DND-41 (cell line): Measurements from ENCODE around the gene LYVE1.

ENCODE experiments used
- ATAC-seq: fragments of 200-7000 bp; cut with Tn5 transposase; 3 replicates; pipeline ENCODE4 v1.9.1; 2021; ENCODE audit warnings: low read depth; ENCODE audit not compliant: insufficient read depth
- DNase-seq: peaks from one replicate; pipeline ENCODE4 v3.0.0-alpha.2; 2020
- H2AFZ ChIP-seq: 2 replicates; pipeline ENCODE4 v1.6.0; 2012; ENCODE audit warnings: low read depth, low read length
- H3K27ac ChIP-seq: 2 replicates; pipeline ENCODE4 v1.5.1; 2012; ENCODE audit warnings: low read length, inconsistent platforms
- H3K27me3 ChIP-seq: fragments of 200-600 bp; sonication (generic); 2 replicates; pipeline ENCODE4 v1.6.0; 2012; ENCODE audit warnings: low read length, mild to moderate bottlenecking, inconsistent platforms; ENCODE audit not compliant: insufficient read depth, poor library complexity
- H3K36me3 ChIP-seq: 2 replicates; pipeline ENCODE4 v1.5.1; 2012; ENCODE audit warnings: low read length, inconsistent platforms; ENCODE audit not compliant: insufficient read depth
- H3K4me1 ChIP-seq: 2 replicates; pipeline ENCODE4 v1.5.1; 2012; ENCODE audit warnings: mild to moderate bottlenecking, low read length; ENCODE audit not compliant: insufficient read depth
- H3K4me2 ChIP-seq: 2 replicates; pipeline ENCODE4 v1.6.0; 2012; ENCODE audit warnings: mild to moderate bottlenecking, moderate library complexity, low read length, inconsistent platforms; ENCODE audit not compliant: insufficient read depth
- H3K4me3 ChIP-seq, 2 experiments: fragments of 200-600 bp in 1 of 2; shearing (Covaris generic) in 1 of 2; 2 replicates each; pipeline ENCODE4 v1.5.1; 2012 to 2016; ENCODE audit warnings: inconsistent platforms in 2 of 2, low read length in 2 of 2, mild to moderate bottlenecking in 2 of 2, low read depth in 1 of 2, moderate library complexity in 1 of 2
- H3K79me2 ChIP-seq: 2 replicates; pipeline ENCODE4 v1.6.0; 2012; ENCODE audit warnings: low read length, inconsistent platforms; ENCODE audit not compliant: insufficient read depth
- H3K9ac ChIP-seq: 2 replicates; pipeline ENCODE4 v1.6.0; 2012; ENCODE audit warnings: low read depth, mild to moderate bottlenecking, inconsistent platforms, low read length, moderate library complexity
- H3K9me3 ChIP-seq: 2 replicates; pipeline ENCODE4 v1.5.1; 2012; ENCODE audit warnings: low read length, moderate library complexity, mild to moderate bottlenecking, inconsistent platforms; ENCODE audit not compliant: insufficient read depth, severe bottlenecking
- H4K20me1 ChIP-seq: 2 replicates; pipeline ENCODE4 v1.6.0; 2012; ENCODE audit warnings: low read length; ENCODE audit not compliant: insufficient read depth
- CTCF ChIP-seq: IDR thresholded peaks from 2 replicates; pipeline ENCODE4 v1.5.1; 2012; ENCODE audit warnings: borderline replicate concordance, low read length, moderate library complexity, mild to moderate bottlenecking; ENCODE audit not compliant: poor library complexity, severe bottlenecking; ENCODE audit errors: extremely low read depth
- EZH2 ChIP-seq: IDR thresholded peaks from 3 replicates; pipeline ENCODE4 v1.6.1; 2012; ENCODE audit warnings: borderline replicate concordance, low read depth, mild to moderate bottlenecking, moderate library complexity, low read length, inconsistent platforms; ENCODE audit not compliant: severe bottlenecking

Gene LYVE1

GRCh38 chr11:10544491-10545465, 23.7 kb downstream of the LYVE1 start:
- H3K4me2 ChIP-seq = no peak overlapping the region
- ATAC-seq (no peak), DNase-seq (peak; percentile 10)
- no peaks in the 10 kb centered on the region for H3K36me3 ChIP-seq
- TF ChIP-seq CTCF = no peak
- no peak for TF ChIP-seq EZH2
- H3K9me3 ChIP-seq = peaks cover 4% of the 10 kb centered on the region
- H4K20me1 ChIP-seq = no peaks in the 10 kb centered on the region
- peaks cover 14% of the 10 kb centered on the region for H3K4me1 ChIP-seq
- H3K27me3 ChIP-seq = peaks cover 3% of the 10 kb centered on the region
- H3K79me2 ChIP-seq = peaks cover 10% of the 10 kb centered on the region
- no peak overlapping the region for H3K27ac ChIP-seq
- no peak overlapping the region for H2AFZ ChIP-seq
- no peak overlapping the region for H3K9ac ChIP-seq
- no peak overlapping the region for H3K4me3 ChIP-seq

GRCh38 chr11:10543782-10544181, 24.7 kb downstream of the LYVE1 start:
- no peak for DNase-seq

GRCh38 chr11:10542776-10543175, 25.7 kb downstream of the LYVE1 start:
- ATAC-seq (no peak), DNase-seq (no peak)
- no peak overlapping the region for H3K4me2 ChIP-seq
- H3K9ac ChIP-seq = no peak overlapping the region
- H3K79me2 ChIP-seq = peaks cover 15% of the 10 kb centered on the region
- H3K9me3 ChIP-seq = peaks cover 4% of the 10 kb centered on the region
- H3K27me3 ChIP-seq = no peaks in the 10 kb centered on the region
- H4K20me1 ChIP-seq = no peaks in the 10 kb centered on the region
- H2AFZ ChIP-seq = no peak overlapping the region
- no peak overlapping the region for H3K4me3 ChIP-seq
- H3K27ac ChIP-seq = no peak overlapping the region
- no peaks in the 10 kb centered on the region for H3K36me3 ChIP-seq
- H3K4me1 ChIP-seq = peaks cover 21% of the 10 kb centered on the region
- TF ChIP-seq EZH2 (no peak), CTCF (no peak)

More at GRCh38 chr11:10543782-10544181, 24.7 kb downstream of the LYVE1 start:
- Histone ChIP-seq H3K9me3 (peaks cover 4% of the 10 kb centered on the region), H3K79me2 (peaks cover 15% of the 10 kb centered on the region), H3K4me2 (no peak overlapping the region), H3K27ac (no peak overlapping the region), H3K4me1 (peaks cover 21% of the 10 kb centered on the region), H3K36me3 (no peaks in the 10 kb centered on the region), H2AFZ (no peak overlapping the region), H3K27me3 (no peaks in the 10 kb centered on the region), H4K20me1 (no peaks in the 10 kb centered on the region), H3K4me3 (no peak overlapping the region), H3K9ac (no peak overlapping the region)
- ATAC-seq = no peak
- TF ChIP-seq EZH2 (no peak), CTCF (no peak)
